Activated T-cell treated with anti-CD3 and anti-CD28 coated beads, Interleukin-2, amount 50 U/mL, for 4 hours (primary cell): Measurements from ENCODE around the gene GRAMD2B. TPM values are rescaled to one million over a fixed set of nuclear protein-coding genes. Genes with fewer than 3 reads are reported as not detected.

ENCODE experiments used
- ATAC-seq, 2 donors: fragments of 200-7000 bp; cut with Tn5 transposase; one replicate each; pipeline ENCODE4 v1.10.0; 2021
- DNase-seq: peaks from one replicate; pipeline ENCODE4 v3.0.0-alpha.2; 2020
- H3K27me3 Mint-ChIP-seq: one replicate; pipeline ENCODE4 v1.8.0; 2021; ENCODE audit warnings: low read depth, mixed read lengths
- H3K36me3 Mint-ChIP-seq: one replicate; pipeline ENCODE4 v1.8.0; 2022; ENCODE audit warnings: mixed read lengths; ENCODE audit not compliant: insufficient read depth
- H3K4me1 Mint-ChIP-seq: one replicate; pipeline ENCODE4 v1.8.0; 2021; ENCODE audit warnings: low read depth, mixed read lengths
- H3K4me3 Mint-ChIP-seq: one replicate; pipeline ENCODE4 v1.8.0; 2021; ENCODE audit warnings: mild to moderate bottlenecking, moderate library complexity, mixed read lengths
- H3K9me3 Mint-ChIP-seq: one replicate; pipeline ENCODE4 v1.8.0; 2021; ENCODE audit warnings: mixed read lengths
- total RNA-seq, 3 donors: library from RNA; stranded (reverse); gene quantifications; one replicate each; pipeline ENCODE4 v1.2.1, GENCODE V29; 2021

GRAMD2B gene
- total RNA-seq, 3 donors from 2014 or later, result 9.3 to 14.7 (median 12.3) TPM

DNA sequence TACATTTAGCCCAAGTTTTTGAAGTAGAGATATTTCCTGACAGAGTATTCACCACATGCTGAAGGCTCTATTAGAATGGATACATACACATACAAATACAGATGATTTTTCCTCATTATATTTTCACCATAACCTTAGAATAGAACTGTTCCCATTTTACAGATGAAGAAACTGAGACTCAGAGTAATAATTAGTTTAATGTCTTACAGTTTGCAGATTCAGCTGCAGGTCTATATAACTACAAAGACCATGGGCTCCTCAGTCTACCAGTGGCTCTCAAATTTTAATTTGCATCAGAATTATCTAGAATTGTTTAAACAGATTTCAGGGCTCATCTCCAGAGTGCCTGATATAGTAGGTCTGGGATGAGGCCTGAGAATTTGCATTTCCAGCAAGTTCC lies 64.4 kb downstream of the GRAMD2B start:
- no peak overlapping the region for H3K4me3 Mint-ChIP-seq

DNA sequence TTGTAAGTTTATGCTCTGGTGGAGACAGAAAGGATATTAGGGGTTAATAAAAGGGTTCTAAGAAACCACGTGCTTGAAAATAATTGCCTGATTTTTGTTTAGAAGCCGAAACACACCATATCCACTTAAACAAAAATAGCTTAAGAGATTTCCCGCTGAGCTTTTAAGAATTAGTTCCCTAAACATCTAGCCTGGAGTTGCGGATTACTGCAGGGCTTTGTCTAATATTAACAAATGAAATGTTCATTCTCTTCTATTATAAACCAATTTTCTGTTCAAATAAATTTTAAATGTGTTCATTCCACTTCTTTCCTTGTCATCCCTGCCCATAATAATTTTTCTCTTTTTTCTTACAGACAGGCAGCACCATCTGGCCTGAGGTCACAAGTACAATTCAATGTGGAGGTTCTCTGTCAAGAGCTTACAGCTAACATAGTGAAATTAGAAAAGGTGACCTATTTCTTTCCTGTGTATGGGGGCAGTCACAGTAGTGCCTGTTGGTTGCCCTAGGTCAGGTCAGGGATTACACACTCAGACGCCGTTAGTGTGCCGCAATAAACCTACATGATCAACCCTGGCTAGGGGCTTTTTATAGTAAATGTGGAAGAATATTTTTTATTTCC lies 65.3 kb downstream of the GRAMD2B start:
- ATAC-seq (no peak), DNase-seq (no peak)
- Mint-ChIP-seq H3K27me3 (no peaks in the 10 kb centered on the region), H3K36me3 (peaks cover 34% of the 10 kb centered on the region), H3K4me3 (no peak overlapping the region), H3K9me3 (no peaks in the 10 kb centered on the region), H3K4me1 (no peaks in the 10 kb centered on the region)

More for the DNA sequence above, 64.4 kb downstream of the GRAMD2B start:
- H3K9me3 Mint-ChIP-seq, result no peaks in the 10 kb centered on the region
- H3K4me1 Mint-ChIP-seq, result no peaks in the 10 kb centered on the region
- DNase-seq, result no peak
- peaks cover 39% of the 10 kb centered on the region for H3K36me3 Mint-ChIP-seq
- no peaks in the 10 kb centered on the region for H3K27me3 Mint-ChIP-seq
- no peak for ATAC-seq

DNA sequence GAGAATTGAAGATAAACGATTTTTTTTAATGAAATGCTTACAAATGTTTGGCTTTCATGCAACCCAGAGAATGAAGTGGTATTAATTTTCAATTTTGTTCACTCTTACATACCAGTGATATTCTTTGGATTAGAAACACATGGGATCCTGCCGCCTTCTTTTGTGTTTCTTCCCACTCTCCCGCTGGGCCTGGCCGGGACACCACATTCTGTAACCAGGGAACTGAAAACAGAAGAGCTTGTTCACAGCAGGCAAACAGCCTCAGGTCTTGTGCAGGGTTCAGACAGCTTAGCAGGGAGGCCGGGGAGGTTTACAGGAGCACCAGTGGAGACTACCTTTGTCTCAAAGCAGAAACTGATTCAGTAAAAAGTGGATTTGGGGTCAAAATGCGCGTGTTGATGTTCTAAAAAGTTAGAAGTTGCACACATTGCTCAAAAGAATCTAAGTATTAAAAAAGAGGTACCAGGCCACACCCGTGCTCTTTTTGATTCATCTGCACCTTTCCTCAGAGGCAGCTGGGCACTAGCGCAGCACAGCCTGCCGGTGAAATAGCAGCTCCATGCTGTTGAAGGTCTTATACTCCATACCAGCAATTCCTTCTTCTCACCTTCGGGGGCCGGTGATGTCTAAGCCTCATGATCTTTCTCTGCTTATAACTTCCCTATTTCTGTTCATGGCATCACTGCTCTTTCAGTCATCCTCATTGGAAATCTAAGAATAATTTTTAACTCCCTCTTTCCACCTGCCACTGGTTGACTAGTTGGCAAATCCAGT lies 67.1 kb downstream of the GRAMD2B start:
- H3K36me3 Mint-ChIP-seq, result peaks cover 29% of the 10 kb centered on the region
- no peak for ATAC-seq
- H3K27me3 Mint-ChIP-seq, result no peaks in the 10 kb centered on the region
- no peak overlapping the region for H3K4me3 Mint-ChIP-seq
- H3K4me1 Mint-ChIP-seq, result no peaks in the 10 kb centered on the region
- DNase-seq, result no peak
- H3K9me3 Mint-ChIP-seq, result no peaks in the 10 kb centered on the region

DNA sequence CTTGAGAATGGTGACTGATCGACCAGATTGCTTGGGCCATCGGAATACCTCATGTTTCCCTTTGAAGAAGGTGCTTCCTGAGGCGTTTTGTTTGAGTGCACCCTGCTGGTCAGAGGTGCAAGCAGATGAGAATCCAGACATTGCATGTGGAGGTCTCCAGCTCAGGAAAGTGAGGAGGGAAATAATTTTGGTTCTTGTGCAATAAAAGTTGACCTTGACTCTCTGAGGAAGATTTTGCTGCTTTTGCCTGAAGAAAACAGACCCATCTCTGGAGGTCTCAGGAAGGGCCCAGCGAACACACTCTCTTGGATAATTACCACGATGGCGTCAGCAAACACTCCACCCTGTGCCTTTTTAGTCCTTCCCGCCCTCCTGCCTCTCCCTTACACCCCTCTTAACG lies 69.7 kb downstream of the GRAMD2B start:
- Mint-ChIP-seq H3K27me3 (no peaks in the 10 kb centered on the region), H3K4me1 (no peaks in the 10 kb centered on the region), H3K36me3 (peaks cover 11% of the 10 kb centered on the region), H3K9me3 (no peaks in the 10 kb centered on the region), H3K4me3 (no peak overlapping the region)
- no peak for DNase-seq
- ATAC-seq, result no peak

DNA sequence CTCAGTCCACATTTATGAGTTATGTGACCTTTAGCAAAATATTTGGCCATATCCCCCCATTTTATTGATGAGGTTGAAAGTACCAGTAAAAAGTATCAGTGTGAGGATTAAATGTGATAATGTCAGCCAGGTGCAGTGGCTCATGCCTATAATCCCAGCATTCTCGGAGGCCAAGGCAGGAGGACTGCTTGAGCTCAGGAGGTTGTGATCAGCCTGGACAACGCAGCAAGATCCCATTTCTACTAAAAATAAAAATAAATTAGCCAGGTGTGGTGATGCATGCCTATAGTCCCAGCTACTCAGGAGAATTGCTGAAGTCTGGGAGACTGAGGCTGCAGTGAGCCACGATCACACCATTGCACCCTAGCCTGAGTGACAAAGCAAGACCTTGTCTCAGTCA lies 71.2 kb downstream of the GRAMD2B start:
- no peaks in the 10 kb centered on the region for H3K27me3 Mint-ChIP-seq
- H3K4me1 Mint-ChIP-seq, result peaks cover 2% of the 10 kb centered on the region
- peaks cover 11% of the 10 kb centered on the region for H3K36me3 Mint-ChIP-seq
- ATAC-seq (no peak), DNase-seq (no peak)
- no peaks in the 10 kb centered on the region for H3K9me3 Mint-ChIP-seq
- H3K4me3 Mint-ChIP-seq, result no peak overlapping the region

DNA sequence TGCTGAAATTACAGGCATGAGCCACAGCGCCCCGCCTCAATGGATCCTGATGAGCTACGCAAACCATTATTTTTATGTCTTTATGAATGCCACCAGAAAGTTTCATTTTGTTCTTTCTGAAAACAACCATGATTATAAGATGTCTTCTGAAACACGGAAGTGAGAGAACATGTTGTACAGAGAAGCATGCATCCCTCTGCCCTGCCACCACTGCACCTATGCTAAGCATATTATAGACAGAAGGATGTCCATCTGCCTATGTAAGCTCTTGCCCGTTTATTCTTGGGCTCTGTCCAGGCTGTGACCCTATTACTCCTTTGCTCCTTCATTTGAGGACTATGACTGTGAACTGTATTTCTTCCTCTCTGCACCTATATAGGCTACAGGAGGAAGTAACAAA lies 74.3 kb downstream of the GRAMD2B start:
- Mint-ChIP-seq H3K36me3 (no peaks in the 10 kb centered on the region), H3K4me1 (peaks cover 17% of the 10 kb centered on the region), H3K27me3 (no peaks in the 10 kb centered on the region), H3K4me3 (no peak overlapping the region), H3K9me3 (no peaks in the 10 kb centered on the region)
- ATAC-seq (no peak), DNase-seq (no peak)

DNA sequence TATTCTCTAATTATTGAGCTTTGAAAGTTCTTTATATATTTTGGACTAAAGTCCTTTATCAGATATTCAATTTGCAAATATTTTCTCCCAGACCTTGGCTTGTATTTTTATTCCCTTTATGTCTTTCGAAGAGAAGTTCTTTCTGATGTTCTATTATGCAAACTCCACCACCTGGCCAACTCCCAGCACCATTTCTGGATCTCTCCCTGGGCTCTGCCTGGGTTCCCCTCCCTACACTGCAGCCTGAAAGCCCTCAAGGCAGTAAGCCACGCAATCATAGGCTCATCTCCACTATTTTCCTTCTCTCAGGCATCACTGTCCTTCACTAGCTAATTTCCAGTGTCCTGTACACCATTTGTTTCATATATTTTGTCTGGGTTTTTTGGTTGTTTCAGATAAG lies 76.1 kb downstream of the GRAMD2B start:
- Mint-ChIP-seq H3K36me3 (no peaks in the 10 kb centered on the region), H3K9me3 (no peaks in the 10 kb centered on the region), H3K4me1 (peaks cover 25% of the 10 kb centered on the region), H3K27me3 (no peaks in the 10 kb centered on the region), H3K4me3 (no peak overlapping the region)
- DNase-seq (no peak), ATAC-seq (no peak)

DNA sequence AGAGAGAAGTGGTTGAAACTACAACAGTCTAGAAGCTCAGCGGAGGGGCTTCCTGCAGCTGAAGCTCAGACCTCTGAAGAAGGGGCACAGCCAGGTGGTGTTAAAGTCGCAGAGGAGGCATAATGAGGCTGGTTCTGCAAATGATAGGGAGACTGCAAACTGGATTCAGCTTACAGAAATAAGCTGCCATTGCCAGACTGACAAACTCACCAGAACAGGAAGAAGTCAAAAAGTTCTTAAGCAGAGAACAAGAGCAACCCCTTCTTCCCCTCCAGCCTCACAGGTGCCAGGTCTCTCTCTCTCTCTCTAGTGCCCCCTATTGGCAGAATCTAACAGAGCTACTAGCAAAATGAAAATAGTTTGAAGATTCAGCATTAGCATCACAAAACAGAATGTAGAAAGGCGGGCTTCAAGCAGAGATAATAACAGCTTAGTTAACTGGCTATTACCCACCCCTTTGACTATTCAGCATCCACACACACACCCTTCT lies 76.7 kb downstream of the GRAMD2B start:
- no peaks in the 10 kb centered on the region for H3K9me3 Mint-ChIP-seq
- H3K4me1 Mint-ChIP-seq, result peaks cover 26% of the 10 kb centered on the region
- H3K36me3 Mint-ChIP-seq, result no peaks in the 10 kb centered on the region
- H3K27me3 Mint-ChIP-seq, result no peaks in the 10 kb centered on the region
- ATAC-seq, result peak in 1 of 2 donors; percentile 25
- no peak overlapping the region for H3K4me3 Mint-ChIP-seq
- DNase-seq, result no peak

DNA sequence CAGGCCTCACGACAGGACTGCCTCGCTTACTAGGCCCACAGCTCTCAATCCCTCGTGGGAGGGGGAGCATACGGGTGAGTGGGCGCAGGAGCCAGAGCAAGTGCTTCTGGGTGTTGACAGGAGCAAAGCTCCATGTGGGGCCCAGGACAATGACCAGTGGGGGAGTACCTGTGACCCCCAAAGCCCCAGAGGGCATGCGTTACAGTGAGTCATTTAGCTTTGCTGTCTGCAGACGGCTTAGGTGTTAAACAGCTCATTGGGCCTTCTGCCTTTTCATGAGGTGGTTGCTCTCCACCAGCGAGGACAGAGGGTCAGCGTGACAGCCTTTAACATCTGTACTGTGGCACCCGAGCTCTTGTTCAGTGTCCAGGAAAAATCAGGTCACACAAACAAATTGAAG lies 78.2 kb downstream of the GRAMD2B start:
- no peak for DNase-seq
- Mint-ChIP-seq H3K27me3 (no peaks in the 10 kb centered on the region), H3K36me3 (no peaks in the 10 kb centered on the region), H3K4me3 (no peak overlapping the region), H3K4me1 (peaks cover 26% of the 10 kb centered on the region), H3K9me3 (no peaks in the 10 kb centered on the region)
- no peak for ATAC-seq

DNA sequence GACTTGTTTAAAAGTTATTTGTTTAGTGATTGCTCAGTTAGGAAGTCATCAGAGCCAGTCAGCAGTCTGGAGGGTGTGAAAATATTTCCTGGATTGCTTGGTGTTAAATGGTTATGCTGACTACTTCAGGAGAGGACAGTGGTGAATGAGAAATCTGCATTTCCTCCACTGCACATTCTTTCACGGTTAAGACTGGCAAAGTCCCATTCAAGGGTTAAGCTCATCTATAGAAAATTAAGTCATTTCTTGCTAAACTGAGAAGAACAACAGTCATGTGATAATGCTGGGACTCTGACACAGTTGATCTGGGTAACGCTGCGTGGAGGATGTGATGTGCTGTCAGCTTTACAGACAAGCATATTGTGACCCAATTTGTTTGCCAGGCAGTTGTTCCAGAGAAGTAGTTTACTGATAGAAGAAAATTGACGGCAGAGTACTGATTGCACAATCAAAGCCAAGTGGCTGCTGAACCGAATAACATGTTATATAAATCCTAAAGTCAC lies 80.4 kb downstream of the GRAMD2B start:
- no peak overlapping the region for H3K4me3 Mint-ChIP-seq
- ATAC-seq, result peak; percentile 55 to 69
- H3K4me1 Mint-ChIP-seq, result peaks cover 41% of the 10 kb centered on the region
- DNase-seq, result no peak
- no peaks in the 10 kb centered on the region for H3K36me3 Mint-ChIP-seq
- H3K27me3 Mint-ChIP-seq, result no peaks in the 10 kb centered on the region
- no peaks in the 10 kb centered on the region for H3K9me3 Mint-ChIP-seq

DNA sequence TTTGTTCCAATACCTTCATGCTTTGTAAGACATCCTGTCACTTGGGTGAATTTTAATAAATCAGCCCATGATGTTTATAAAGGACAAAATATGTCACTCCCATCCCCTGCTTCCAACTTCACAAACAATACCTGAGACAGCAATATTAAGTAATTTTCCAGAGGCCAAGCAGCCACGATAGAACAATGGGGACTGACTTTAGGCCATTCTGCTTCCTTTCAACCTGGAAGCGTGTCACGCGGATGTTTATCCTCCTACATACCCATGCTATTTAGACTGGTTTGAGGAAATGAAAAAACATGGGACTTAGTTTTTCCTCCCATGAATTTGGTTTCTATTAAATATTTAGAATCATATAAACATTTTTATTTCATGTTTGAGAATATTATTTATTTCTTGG lies 82.9 kb downstream of the GRAMD2B start:
- Mint-ChIP-seq H3K36me3 (no peaks in the 10 kb centered on the region), H3K4me3 (no peak overlapping the region), H3K9me3 (no peaks in the 10 kb centered on the region), H3K4me1 (peaks cover 45% of the 10 kb centered on the region), H3K27me3 (no peaks in the 10 kb centered on the region)
- ATAC-seq, result no peak
- no peak for DNase-seq

DNA sequence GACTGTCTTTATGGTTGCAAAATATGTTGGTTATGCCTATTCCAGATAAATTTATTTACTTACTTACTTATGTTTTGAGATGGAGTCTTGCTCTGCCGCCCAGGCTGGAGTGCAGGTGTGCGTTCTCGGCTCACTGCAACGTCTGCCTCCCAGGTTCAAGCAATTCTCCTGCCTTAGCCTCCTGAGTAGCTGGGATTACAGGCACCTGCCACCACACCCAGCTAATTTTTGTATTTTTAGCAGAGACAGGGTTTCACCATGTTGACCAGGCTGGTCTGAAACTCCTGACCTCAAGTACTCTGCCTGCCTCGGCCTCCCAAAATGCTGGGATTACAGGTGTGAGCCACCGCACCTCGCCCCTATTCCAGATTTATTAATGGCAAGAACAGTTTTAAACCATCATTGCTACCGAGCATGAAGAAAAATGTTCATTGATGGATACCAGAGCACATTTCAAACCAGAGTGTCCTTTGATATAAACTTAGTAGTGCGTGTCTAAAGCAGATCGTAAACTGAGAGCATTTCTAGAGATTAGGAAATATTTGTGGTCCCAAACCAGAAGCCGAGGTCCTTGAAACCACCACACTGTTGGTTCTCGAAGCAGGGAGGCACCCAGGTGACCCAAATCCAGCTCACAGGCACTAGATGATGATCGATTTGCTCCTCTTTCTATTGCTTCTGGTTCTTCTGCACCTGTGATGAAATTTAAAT lies 85.2 kb downstream of the GRAMD2B start:
- peak overlapping the region; percentile 72 for H3K4me3 Mint-ChIP-seq
- no peak for DNase-seq
- no peaks in the 10 kb centered on the region for H3K36me3 Mint-ChIP-seq
- no peaks in the 10 kb centered on the region for H3K9me3 Mint-ChIP-seq
- no peaks in the 10 kb centered on the region for H3K27me3 Mint-ChIP-seq
- ATAC-seq, result peak; percentile 43 to 46
- peaks cover 47% of the 10 kb centered on the region for H3K4me1 Mint-ChIP-seq

DNA sequence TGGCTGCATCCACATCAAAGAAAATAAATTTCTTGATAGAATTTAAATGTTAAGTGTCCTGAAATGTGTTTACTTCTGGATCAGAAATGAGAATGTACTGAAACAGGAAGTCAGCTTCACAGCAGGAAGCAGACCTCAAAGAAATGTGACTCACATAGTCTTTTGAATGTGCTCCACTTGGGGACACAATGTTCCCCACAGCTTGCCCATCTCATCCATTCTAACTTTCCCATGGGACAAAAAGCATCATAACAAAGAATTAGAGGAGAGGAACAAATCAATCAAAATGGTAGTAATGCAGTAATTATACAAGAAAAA lies 85.7 kb downstream of the GRAMD2B start:
- ATAC-seq (peak; percentile 71 to 79), DNase-seq (no peak)
- H3K9me3 Mint-ChIP-seq, result no peaks in the 10 kb centered on the region
- H3K4me1 Mint-ChIP-seq, result peaks cover 42% of the 10 kb centered on the region
- H3K36me3 Mint-ChIP-seq, result no peaks in the 10 kb centered on the region
- H3K27me3 Mint-ChIP-seq, result no peaks in the 10 kb centered on the region
- peak overlapping the region; percentile 72 for H3K4me3 Mint-ChIP-seq

DNA sequence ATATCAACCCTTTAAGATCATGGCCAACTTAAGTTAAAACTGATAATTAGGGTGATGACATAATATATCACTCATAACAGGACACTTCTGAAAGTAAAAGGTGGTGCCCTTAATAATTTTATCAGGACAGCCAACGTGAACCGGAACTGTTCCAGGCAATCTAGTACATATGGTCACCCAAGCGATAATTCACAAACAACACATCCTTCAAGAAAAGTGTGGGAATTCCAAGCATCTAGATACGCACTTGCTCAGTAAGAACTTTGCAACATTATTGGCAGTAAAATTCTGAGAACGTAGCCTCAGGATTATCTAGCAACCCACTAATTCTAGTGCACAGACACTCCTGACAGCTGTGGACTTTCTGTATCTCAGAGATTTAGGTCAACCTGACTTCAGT lies 86.1 kb downstream of the GRAMD2B start:
- ATAC-seq (no peak), DNase-seq (no peak)
- H3K4me1 Mint-ChIP-seq, result peaks cover 39% of the 10 kb centered on the region
- H3K9me3 Mint-ChIP-seq, result no peaks in the 10 kb centered on the region
- no peaks in the 10 kb centered on the region for H3K36me3 Mint-ChIP-seq
- H3K27me3 Mint-ChIP-seq, result no peaks in the 10 kb centered on the region
- H3K4me3 Mint-ChIP-seq, result peak overlapping the region; percentile 72
